ENCODE measurements around the gene RXRB. TPM values are rescaled to one million over a fixed set of nuclear protein-coding genes. Genes with fewer than 3 reads are reported as not detected.

RXRB gene
- total and polyA plus RNA-seq, 8 donors: 35.4 to 76.2 (median 61.9) TPM

GRCh38 chr6:33211666-33212422 is 11.4 kb upstream of the RXRB start:
- Histone ChIP-seq H3K27me3 (peaks cover 0 to 18% of the 10 kb centered on the region in 2 donors), H3K4me1 (peaks cover 13 to 40% of the 10 kb centered on the region in 2 donors), H3K36me3 (peaks cover 0 to 31% of the 10 kb centered on the region in 2 donors), H3K4me3 (no peak overlapping the region), H3K9me3 (no peaks in the 10 kb centered on the region), H3K27ac (no peak overlapping the region)
- intact Hi-C loops (cut with DNase I): no loop called here
- ATAC-seq (no peak), DNase-seq (no peak)
- TF ChIP-seq CTCF (IDR thresholded peaks at IDR 0.05): no peak

GRCh38 chr6:33211136-33211535 is 10.7 kb upstream of the RXRB start:
- intact Hi-C loops (cut with DNase I): no loop called here
- Histone ChIP-seq H3K4me3 (no peak overlapping the region), H3K27me3 (peaks cover 0 to 18% of the 10 kb centered on the region in 2 donors), H3K4me1 (peaks cover 13 to 46% of the 10 kb centered on the region in 2 donors), H3K36me3 (peaks cover 0 to 31% of the 10 kb centered on the region in 2 donors), H3K27ac (no peak overlapping the region), H3K9me3 (no peaks in the 10 kb centered on the region)
- DNase-seq (no peak), ATAC-seq (no peak)
- TF ChIP-seq CTCF (IDR thresholded peaks at IDR 0.05): no peak

GRCh38 chr6:33209856-33210255 is 9.4 kb upstream of the RXRB start:
- Histone ChIP-seq H3K9me3 (no peaks in the 10 kb centered on the region), H3K27ac (no peak overlapping the region), H3K4me3 (no peak overlapping the region), H3K4me1 (peaks cover 17 to 56% of the 10 kb centered on the region in 2 donors), H3K27me3 (peaks cover 0 to 18% of the 10 kb centered on the region in 2 donors), H3K36me3 (peaks cover 0 to 31% of the 10 kb centered on the region in 2 donors)
- no peak for TF ChIP-seq CTCF (IDR thresholded peaks at IDR 0.05)
- intact Hi-C loops (cut with DNase I): no loop called here
- no peak for DNase-seq
- no peak for ATAC-seq

- no peaks in the 10 kb centered on the region for H3K9me3 ChIP-seq
- ATAC-seq (peak; percentile 76), DNase-seq (peak; percentile 82 to 98 (median 90))
- intact Hi-C loops (cut with DNase I): no loop called here
- peaks cover 22 to 65% of the 10 kb centered on the region in 2 donors for H3K4me1 ChIP-seq
- peaks cover 0 to 37% of the 10 kb centered on the region in 2 donors for H3K36me3 ChIP-seq
- H3K4me3 ChIP-seq: peak within 1 kb of the TSS; percentile 59 to 70
- no peak for TF ChIP-seq CTCF (IDR thresholded peaks at IDR 0.05)
- H3K27me3 ChIP-seq: peaks cover 0 to 7% of the 10 kb centered on the region in 2 donors
- H3K27ac ChIP-seq: peak within 1 kb of the TSS; percentile 85 to 91
These were observed 7.9 kb upstream of the RXRB start, which contains the start of gene RING1 for GRCh38 chr6:33208091-33208967. TSS of gene RING1 (plus strand) at chr6:33208500. CDS start at chr6:33208823, 323 bp downstream.

Data from left lung (tissue), 10 donors.